Gastroesophageal sphincter (tissue), 3 donors: ENCODE results near the gene CBX8.

Experiments used
- EP300 ChIP-seq: sonication (generic); formaldehyde crosslinking; IDR thresholded peaks from one replicate; pipeline ENCODE4 v1.6.1; 2017; ENCODE audit warnings: antibody characterized with exemption, mild to moderate bottlenecking
- TF ChIP-seq, protein P1 (sequence below), 4 experiments: fragments of 200-600 bp in 2 of 4; fragments of 450-650 bp in 2 of 4; sonication (generic) in 1 of 4; IDR thresholded peaks; one replicate each; pipeline ENCODE4 v1.5.1; 2017 to 2019; ENCODE audit warnings: antibody characterized with exemption in 4 of 4, mild to moderate bottlenecking in 2 of 4, moderate library complexity in 2 of 4

DNA sequence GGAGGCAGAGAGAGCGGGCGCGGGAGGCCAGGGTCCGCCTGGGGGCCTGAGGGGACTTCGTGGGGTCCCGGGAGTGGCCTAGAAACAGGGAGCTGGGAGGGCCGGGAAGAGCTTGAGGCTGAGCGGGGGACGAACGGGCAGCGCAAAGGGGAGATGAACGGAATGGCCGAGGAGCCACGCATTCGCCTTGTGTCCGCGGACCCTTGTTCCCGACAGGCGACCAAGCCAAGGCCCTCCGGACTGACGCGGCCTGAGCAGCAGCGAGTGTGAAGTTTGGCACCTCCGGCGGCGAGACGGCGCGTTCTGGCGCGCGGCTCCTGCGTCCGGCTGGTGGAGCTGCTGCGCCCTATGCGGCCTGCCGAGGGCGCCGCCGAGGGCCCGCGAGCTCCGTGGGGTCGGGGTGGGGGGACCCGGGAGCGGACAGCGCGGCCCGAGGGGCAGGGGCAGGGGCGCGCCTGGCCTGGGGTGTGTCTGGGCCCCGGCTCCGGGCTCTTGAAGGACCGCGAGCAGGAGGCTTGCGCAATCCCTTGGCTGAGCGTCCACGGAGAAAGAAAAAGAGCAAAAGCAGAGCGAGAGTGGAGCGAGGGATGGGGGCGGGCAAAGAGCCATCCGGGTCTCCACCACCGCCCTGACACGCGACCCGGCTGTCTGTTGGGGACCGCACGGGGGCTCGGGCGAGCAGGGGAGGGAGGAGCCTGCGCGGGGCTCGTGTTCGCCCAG, 43.6 kb upstream of the CBX8 start:
- TF ChIP-seq, protein P1, sequence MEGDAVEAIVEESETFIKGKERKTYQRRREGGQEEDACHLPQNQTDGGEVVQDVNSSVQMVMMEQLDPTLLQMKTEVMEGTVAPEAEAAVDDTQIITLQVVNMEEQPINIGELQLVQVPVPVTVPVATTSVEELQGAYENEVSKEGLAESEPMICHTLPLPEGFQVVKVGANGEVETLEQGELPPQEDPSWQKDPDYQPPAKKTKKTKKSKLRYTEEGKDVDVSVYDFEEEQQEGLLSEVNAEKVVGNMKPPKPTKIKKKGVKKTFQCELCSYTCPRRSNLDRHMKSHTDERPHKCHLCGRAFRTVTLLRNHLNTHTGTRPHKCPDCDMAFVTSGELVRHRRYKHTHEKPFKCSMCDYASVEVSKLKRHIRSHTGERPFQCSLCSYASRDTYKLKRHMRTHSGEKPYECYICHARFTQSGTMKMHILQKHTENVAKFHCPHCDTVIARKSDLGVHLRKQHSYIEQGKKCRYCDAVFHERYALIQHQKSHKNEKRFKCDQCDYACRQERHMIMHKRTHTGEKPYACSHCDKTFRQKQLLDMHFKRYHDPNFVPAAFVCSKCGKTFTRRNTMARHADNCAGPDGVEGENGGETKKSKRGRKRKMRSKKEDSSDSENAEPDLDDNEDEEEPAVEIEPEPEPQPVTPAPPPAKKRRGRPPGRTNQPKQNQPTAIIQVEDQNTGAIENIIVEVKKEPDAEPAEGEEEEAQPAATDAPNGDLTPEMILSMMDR (IDR thresholded peaks at IDR 0.05): peak in 2 of 4 experiments; percentile 34 to 42
- TF ChIP-seq EP300: no peak
